Measurements from ENCODE around the gene ABHD14A.

DNA sequence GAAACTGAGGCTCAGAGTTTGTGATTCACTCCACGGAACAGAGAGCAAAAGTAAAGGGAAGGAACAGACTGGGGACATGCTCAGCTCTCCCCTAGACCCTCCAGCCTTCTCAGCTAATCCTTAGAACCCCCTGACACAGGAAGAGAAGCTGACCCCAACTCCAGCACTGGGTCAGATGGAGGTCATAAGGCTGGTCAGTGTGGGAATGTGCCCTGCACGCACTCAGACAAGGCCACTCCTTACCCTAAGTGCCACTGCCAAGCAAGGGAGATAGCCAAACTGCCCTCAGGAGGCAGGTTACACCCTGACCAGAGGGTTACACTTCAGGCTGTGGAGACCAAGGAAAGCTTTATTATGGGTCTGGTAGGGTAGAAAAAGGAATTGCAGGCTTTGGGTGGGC is 19.7 kb downstream of the ABHD14A start:
- no peak for TF ChIP-seq POLR2A (IDR thresholded peaks at IDR 0.05)
- TF ChIP-seq, protein P1, sequence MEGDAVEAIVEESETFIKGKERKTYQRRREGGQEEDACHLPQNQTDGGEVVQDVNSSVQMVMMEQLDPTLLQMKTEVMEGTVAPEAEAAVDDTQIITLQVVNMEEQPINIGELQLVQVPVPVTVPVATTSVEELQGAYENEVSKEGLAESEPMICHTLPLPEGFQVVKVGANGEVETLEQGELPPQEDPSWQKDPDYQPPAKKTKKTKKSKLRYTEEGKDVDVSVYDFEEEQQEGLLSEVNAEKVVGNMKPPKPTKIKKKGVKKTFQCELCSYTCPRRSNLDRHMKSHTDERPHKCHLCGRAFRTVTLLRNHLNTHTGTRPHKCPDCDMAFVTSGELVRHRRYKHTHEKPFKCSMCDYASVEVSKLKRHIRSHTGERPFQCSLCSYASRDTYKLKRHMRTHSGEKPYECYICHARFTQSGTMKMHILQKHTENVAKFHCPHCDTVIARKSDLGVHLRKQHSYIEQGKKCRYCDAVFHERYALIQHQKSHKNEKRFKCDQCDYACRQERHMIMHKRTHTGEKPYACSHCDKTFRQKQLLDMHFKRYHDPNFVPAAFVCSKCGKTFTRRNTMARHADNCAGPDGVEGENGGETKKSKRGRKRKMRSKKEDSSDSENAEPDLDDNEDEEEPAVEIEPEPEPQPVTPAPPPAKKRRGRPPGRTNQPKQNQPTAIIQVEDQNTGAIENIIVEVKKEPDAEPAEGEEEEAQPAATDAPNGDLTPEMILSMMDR (IDR thresholded peaks at IDR 0.05) = no peak
- no peak for TF ChIP-seq POLR2AphosphoS5 (IDR thresholded peaks at IDR 0.05; ENCODE audit: insufficient read depth in 1 of 2, low read depth in 1 of 2)

Data from vagina (tissue), 2 donors.